IMR-90 (cell line): ENCODE results near the gene POLR2C. TPM values are rescaled to one million over a fixed set of nuclear protein-coding genes. Genes with fewer than 3 reads are reported as not detected.

Experiments
- ATAC-seq: fragments of 200-7000 bp; cut with Tn5 transposase; 2 replicates; pipeline ENCODE4 v1.9.1; 2020; ENCODE audit warnings: low read depth, mild to moderate bottlenecking, moderate library complexity
- BruUV-seq: library from RNA; stranded (reverse); fragments of 400-500 nt; replicated peaks from 2 replicates; lab custom pipeline; 2021; lab: Mats Ljungman, UMichigan
- CTCF ChIA-PET: fragments of 300-600 bp; formaldehyde crosslinking; extraction: SDS; loops from one replicate; lab custom pipeline; 2021; ENCODE audit warnings: antibody characterized with exemption; lab: Yijun Ruan, JAX
- POLR2A ChIA-PET: fragments of 300-600 bp; sonication (Branson Sonifier 250); formaldehyde crosslinking; loops from one replicate; lab custom pipeline; 2022; ENCODE audit warnings: antibody characterized with exemption; ENCODE audit not compliant: unreplicated experiment; lab: Charles Lee
- DNase-seq: peaks from one replicate; pipeline ENCODE4 v3.0.0; 2013
- H2AFZ ChIP-seq: replicated peaks from 2 replicates; pipeline ENCODE3; 2013; ENCODE audit warnings: low read length, mild to moderate bottlenecking; ENCODE audit not compliant: poor library complexity
- H2AK5ac ChIP-seq: 2 replicates; pipeline ENCODE4 v1.6.1; 2013; ENCODE audit warnings: low read depth, low read length, inconsistent platforms
- H2AK9ac ChIP-seq: replicated peaks from 2 replicates; pipeline ENCODE3; 2013; ENCODE audit warnings: mild to moderate bottlenecking, low read depth, low read length, moderate library complexity; ENCODE audit not compliant: poor library complexity
- H2BK120ac ChIP-seq: 2 replicates; pipeline ENCODE4 v1.6.1; 2013; ENCODE audit warnings: low read depth, low read length, inconsistent platforms
- H2BK15ac ChIP-seq: 3 replicates; pipeline ENCODE4 v1.6.1; 2013; ENCODE audit warnings: low read depth, low read length, inconsistent platforms
- H2BK20ac ChIP-seq: 2 replicates; pipeline ENCODE4 v1.6.1; 2013; ENCODE audit warnings: low read depth, mild to moderate bottlenecking, inconsistent platforms, low read length, moderate library complexity
- H2BK5ac ChIP-seq: 2 replicates; pipeline ENCODE4 v1.6.1; 2013; ENCODE audit warnings: mild to moderate bottlenecking, low read depth, low read length, inconsistent platforms; ENCODE audit not compliant: poor library complexity, severe bottlenecking
- H3K14ac ChIP-seq: replicated peaks from 2 replicates; pipeline ENCODE4 v1.6.1; 2013; ENCODE audit warnings: low read depth, low read length, inconsistent platforms
- H3K18ac ChIP-seq: 2 replicates; pipeline ENCODE4 v1.6.1; 2013; ENCODE audit warnings: low read depth, low read length, control low read depth
- H3K23ac ChIP-seq: 2 replicates; pipeline ENCODE4 v1.6.1; 2013; ENCODE audit warnings: low read depth, low read length, inconsistent platforms
- H3K27ac ChIP-seq: 2 replicates; pipeline ENCODE4 v1.5.1; 2013; ENCODE audit warnings: mild to moderate bottlenecking, control low read depth, low read length; ENCODE audit not compliant: insufficient read depth
- H3K27me3 ChIP-seq: 2 replicates; pipeline ENCODE4 v1.6.1; 2013; ENCODE audit warnings: low read length; ENCODE audit not compliant: control insufficient read depth, insufficient read depth
- H3K36me3 ChIP-seq: 2 replicates; pipeline ENCODE4 v1.6.1; 2013; ENCODE audit warnings: low read length, mixed read lengths; ENCODE audit not compliant: control insufficient read depth, insufficient read depth
- H3K4ac ChIP-seq: 2 replicates; pipeline ENCODE4 v1.6.1; 2013; ENCODE audit warnings: low read depth, low read length, inconsistent platforms
- H3K4me1 ChIP-seq: 2 replicates; pipeline ENCODE4 v1.6.1; 2013; ENCODE audit warnings: low read length, mixed read lengths; ENCODE audit not compliant: control insufficient read depth, insufficient read depth
- H3K4me2 ChIP-seq: 2 replicates; pipeline ENCODE4 v1.6.1; 2013; ENCODE audit warnings: low read depth, mild to moderate bottlenecking, control low read depth, low read length, moderate library complexity
- H3K4me3 ChIP-seq: 2 replicates; pipeline ENCODE4 v1.5.1; 2013; ENCODE audit warnings: low read depth, mild to moderate bottlenecking, control low read depth, low read length, moderate library complexity; ENCODE audit not compliant: insufficient read depth
- H3K56ac ChIP-seq: 2 replicates; pipeline ENCODE4 v1.6.1; 2013; ENCODE audit warnings: low read length, inconsistent platforms; ENCODE audit not compliant: insufficient read depth; ENCODE audit errors: extremely low read depth
- H3K79me1 ChIP-seq, 2 experiments: 2 replicates each; pipeline ENCODE4 v1.6.1; 2013; ENCODE audit warnings: low read length in 2 of 2, inconsistent platforms in 1 of 2, low read depth in 1 of 2
- H3K9ac ChIP-seq: 2 replicates; pipeline ENCODE4 v1.6.1; 2013; ENCODE audit warnings: low read depth, low read length, control low read depth
- H3K9me1 ChIP-seq: 2 replicates; pipeline ENCODE4 v1.6.1; 2013; ENCODE audit warnings: low read length, inconsistent platforms; ENCODE audit not compliant: insufficient read depth
- H3K9me3 ChIP-seq: 2 replicates; pipeline ENCODE4 v1.6.1; 2013; ENCODE audit warnings: low read length; ENCODE audit not compliant: control insufficient read depth, insufficient read depth
- H4K20me1 ChIP-seq: 2 replicates; pipeline ENCODE4 v1.6.1; 2013; ENCODE audit warnings: low read length, inconsistent platforms; ENCODE audit not compliant: insufficient read depth
- H4K5ac ChIP-seq: 2 replicates; pipeline ENCODE4 v1.6.1; 2013; ENCODE audit warnings: mild to moderate bottlenecking, low read depth, low read length, control low read depth
- H4K8ac ChIP-seq, 2 experiments: 2 replicates each; pipeline ENCODE4 v1.6.1; 2013; ENCODE audit warnings: low read depth in 2 of 2, low read length in 2 of 2, control low read depth in 1 of 2, inconsistent platforms in 1 of 2
- H4K91ac ChIP-seq: 2 replicates; pipeline ENCODE4 v1.6.1; 2013; ENCODE audit warnings: low read depth, low read length, inconsistent platforms; ENCODE audit not compliant: insufficient read depth
- BHLHE40 ChIP-seq: fragments of 150-350 bp; IDR thresholded peaks from 2 replicates; pipeline ENCODE4 v1.6.1; 2016; ENCODE audit warnings: mild to moderate bottlenecking, low read depth, low read length
- CEBPB ChIP-seq: IDR thresholded peaks from 2 replicates; pipeline ENCODE4 v1.6.1; 2012; ENCODE audit warnings: low read depth, low read length, improper control_type of control experiment
- CHD1 ChIP-seq: IDR thresholded peaks from 2 replicates; pipeline ENCODE4 v1.6.1; 2012; ENCODE audit warnings: low read depth, low read length, improper control_type of control experiment
- CTCF ChIP-seq: conservative IDR thresholded peaks from 2 replicates; pipeline ENCODE4 v1.5.1; 2012; ENCODE audit warnings: mild to moderate bottlenecking, low read depth, low read length, improper control_type of control experiment
- ELK1 ChIP-seq: fragments of 150-350 bp; IDR thresholded peaks from 2 replicates; pipeline ENCODE4 v1.6.1; 2016; ENCODE audit warnings: low read depth, mild to moderate bottlenecking, low read length, moderate library complexity, borderline replicate concordance
- FOS ChIP-seq: fragments of 150-350 bp; IDR thresholded peaks from 2 replicates; pipeline ENCODE4 v1.6.1; 2016; ENCODE audit warnings: low read depth, low read length
- MAFK ChIP-seq: IDR thresholded peaks from 2 replicates; pipeline ENCODE4 v1.6.1; 2012; ENCODE audit warnings: low read depth, low read length, improper control_type of control experiment
- MAZ ChIP-seq: IDR thresholded peaks from 2 replicates; pipeline ENCODE4 v1.6.1; 2012; ENCODE audit warnings: low read depth, mild to moderate bottlenecking, low read length, improper control_type of control experiment, moderate library complexity, borderline replicate concordance
- MXI1 ChIP-seq: IDR thresholded peaks from 2 replicates; pipeline ENCODE4 v1.6.1; 2012; ENCODE audit warnings: low read depth, mild to moderate bottlenecking, low read length, moderate library complexity, borderline replicate concordance
- NFE2L2 ChIP-seq: fragments of 150-350 bp; IDR thresholded peaks from 2 replicates; pipeline ENCODE4 v1.6.1; 2016; ENCODE audit warnings: low read depth, mild to moderate bottlenecking, low read length
- POLR2A ChIP-seq: IDR thresholded peaks from 2 replicates; pipeline ENCODE4 v1.6.1; 2012; ENCODE audit warnings: mild to moderate bottlenecking, low read depth, low read length
- RAD21 ChIP-seq: IDR thresholded peaks from 2 replicates; pipeline ENCODE4 v1.6.1; 2012; ENCODE audit warnings: low read length, improper control_type of control experiment
- RCOR1 ChIP-seq: IDR thresholded peaks from 2 replicates; pipeline ENCODE4 v1.6.1; 2012; ENCODE audit warnings: mild to moderate bottlenecking, low read length, improper control_type of control experiment; ENCODE audit not compliant: insufficient replicate concordance
- RFX5 ChIP-seq: IDR thresholded peaks from 2 replicates; pipeline ENCODE4 v1.8.0; 2012; ENCODE audit warnings: low read depth, mild to moderate bottlenecking, low read length, moderate library complexity
- SMC3 ChIP-seq: fragments of 150-350 bp; IDR thresholded peaks from 2 replicates; pipeline ENCODE4 v1.6.1; 2016; ENCODE audit warnings: low read depth, mild to moderate bottlenecking, antibody characterized with exemption, low read length, moderate library complexity
- USF2 ChIP-seq: fragments of 150-350 bp; IDR thresholded peaks from 2 replicates; pipeline ENCODE4 v1.6.1; 2017; ENCODE audit warnings: mild to moderate bottlenecking, antibody characterized with exemption, low read length, low read depth
- WGBS, 2 experiments: methylation state at CpG; one replicate each; pipeline versions ENCODE4 v1.1.5 to v1.1.7; 2013; ENCODE audit warnings: missing lambda C conversion rate in 2 of 2; ENCODE audit not compliant: insufficient read length in 1 of 2; ENCODE audit errors: extremely low coverage in 2 of 2; 5-methylcytosine and 5-hydroxymethylcytosine counted together
- dilution Hi-C: fragments of 300-500 bp; cut with HindIII; formaldehyde crosslinking; loops from one replicate; pipeline ENCODE4 v1.14.3; 2018; ENCODE audit warnings: low sequenced_read_pairs; ENCODE audit not compliant: unreplicated experiment
- in situ Hi-C: fragments of 300-500 bp; cut with MboI; formaldehyde crosslinking; loops from 3 replicates; pipeline ENCODE4 v1.14.3; 2019; ENCODE audit warnings: low sequenced_read_pairs, inconsistent platforms, mixed read lengths
- intact Hi-C: fragments of 100-400 bp; cut with micrococcal nuclease; formaldehyde crosslinking; loops from 2 replicates; pipeline ENCODE4 v1.10.0; 2022
- polyA plus RNA-seq, 3 experiments: library from polyadenylated mRNA; depleted of rRNA; stranded (reverse); fragments of >200 nt; gene quantifications; 2 replicates each; pipeline ENCODE4 v1.2.3, GENCODE V29; 2012; ENCODE audit warnings: low replicate concordance in 1 of 3
- total RNA-seq: library from RNA; depleted of rRNA; stranded (reverse); fragments of >200 nt; gene quantifications from 2 replicates; pipeline ENCODE4 v1.2.3, GENCODE V29; 2012

Gene POLR2C
- total and polyA plus RNA-seq, 2 of the 4 experiments (the other 2 are of a cell fraction), result 137 to 340 TPM

- Histone ChIP-seq H2BK20ac (no peak overlapping the region), H3K18ac (no peak overlapping the region), H2AK9ac (no peak overlapping the region), H2AK5ac (no peak overlapping the region), H3K4me2 (no peak overlapping the region), H3K23ac (no peak overlapping the region), H3K4me1 (no peaks in the 10 kb centered on the region), H4K20me1 (no peaks in the 10 kb centered on the region), H2BK120ac (no peak overlapping the region), H3K14ac (no peak overlapping the region), H3K9me3 (no peaks in the 10 kb centered on the region), H2AFZ (no peak overlapping the region), H3K9ac (no peak overlapping the region), H4K8ac (no peak overlapping the region), H3K4ac (no peak overlapping the region), H4K5ac (no peak overlapping the region), H3K79me1 (no peaks in the 10 kb centered on the region), H2BK15ac (no peak overlapping the region), H3K36me3 (peaks cover 23% of the 10 kb centered on the region), H4K91ac (no peak overlapping the region), H3K4me3 (no peak overlapping the region), H3K9me1 (peaks cover 6% of the 10 kb centered on the region; the same call in 1 of the 2 replicates), H3K27ac (no peak overlapping the region), H3K56ac (no peak overlapping the region), H3K27me3 (peaks cover 2% of the 10 kb centered on the region; the same call in 1 of the 2 replicates), H2BK5ac (no peak overlapping the region)
- ChIA-PET POLR2A (no interaction called here), CTCF (interaction anchor here (0.5 kb wide), 1 partner anchor 352 kb away, joined by 3 read pairs; no protein-coding TSS in a partner anchor)
- DNase-seq (no peak), ATAC-seq (no peak)
- 93% methylated on average over 3 of the region's 4 CpGs; no CpG with 5 or more reads in 1 of the 2 experiments for WGBS, 2 experiments
- in situ Hi-C loops, result no loop called here
- dilution Hi-C loops, result no loop called here
- no TSS peak for BruUV-seq
- TF ChIP-seq RAD21 (no peak), BHLHE40 (no peak), CEBPB (no peak), MAZ (no peak), MAFK (no peak), RCOR1 (no peak), CTCF (no peak), FOS (no peak), RFX5 (no peak), ELK1 (no peak), POLR2A (no peak), CHD1 (no peak), SMC3 (no peak), MXI1 (no peak), NFE2L2 (no peak), USF2 (no peak)
- intact Hi-C loops, result no loop called here
Observed at GRCh38 chr16:57514371-57514770, 51.9 kb downstream of the POLR2C start.
